Esophagus mucosa (tissue), 1 donor: ENCODE results near the gene TTC6. TPM values are rescaled to one million over a fixed set of nuclear protein-coding genes. Genes with fewer than 3 reads are reported as not detected.

Experiments
- ATAC-seq: fragments of 200-7000 bp; cut with Tn5 transposase; one replicate; pipeline ENCODE4 v1.9.1; 2020
- total RNA-seq: library from RNA; stranded (reverse); gene quantifications from one replicate; pipeline ENCODE4 v1.2.4, GENCODE V29; 2023
- donor health status: DM: yes; HTN: yes; CAD: no.

Gene TTC6
- total RNA-seq, 1 donor from 2014 or later = 1.3 TPM

- no peak for ATAC-seq
Observed at GRCh38 chr14:37637341-37637740, 41.9 kb downstream of the TTC6 start.

DNA sequence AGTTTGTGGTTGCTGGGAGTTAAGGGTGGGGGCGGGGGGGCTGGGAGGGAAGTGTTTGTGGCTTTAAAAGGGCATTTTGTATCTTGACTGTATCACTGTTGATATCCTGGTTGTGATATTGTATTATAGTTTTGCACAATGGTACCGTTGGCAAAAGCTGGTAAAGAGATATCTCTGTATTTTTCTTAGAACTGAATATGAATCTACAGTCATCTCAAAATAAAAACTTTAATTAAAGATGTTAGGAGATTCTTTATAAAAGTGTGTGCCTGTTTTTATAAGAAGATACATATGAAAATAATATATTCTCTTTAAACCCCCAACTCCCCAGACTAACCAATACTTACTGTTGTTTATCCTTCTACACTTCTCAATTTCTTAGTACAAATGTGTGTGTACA is 43.2 kb downstream of the TTC6 start:
- no peak for ATAC-seq

GRCh38 chr14:37641117-37641516 is 45.7 kb downstream of the TTC6 start:
- ATAC-seq = no peak

DNA sequence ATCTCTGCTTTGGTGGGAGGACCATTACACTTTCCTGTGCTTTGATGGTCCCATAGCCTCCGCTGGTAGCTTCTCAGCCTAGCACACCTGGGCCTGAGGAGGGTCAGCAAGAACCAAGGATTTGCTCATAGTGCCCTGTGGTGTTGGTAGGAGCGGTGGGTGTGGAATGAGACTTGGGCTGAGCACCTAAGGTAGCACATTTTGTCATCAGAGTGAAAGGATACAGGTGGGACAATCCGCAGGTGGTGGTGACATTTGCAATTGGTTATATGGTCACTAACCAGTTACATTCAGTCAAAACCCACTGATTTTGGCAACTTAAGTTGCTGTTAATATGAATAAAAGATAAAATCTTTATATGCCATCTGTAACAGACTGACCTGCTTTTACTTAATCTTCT is 46.7 kb downstream of the TTC6 start:
- ATAC-seq = no peak

GRCh38 chr14:37643701-37644100 is 48.3 kb downstream of the TTC6 start:
- no peak for ATAC-seq

Other genes with a start within 250 kb of the TTC6 start
- 14.6 TPM for gene FOXA1, start 380 bp upstream of the TTC6 start, total RNA-seq